ENCODE data around the gene LETM1.

GRCh38 chr4:1812720-1813119, 43.2 kb downstream of the LETM1 start:
- TF ChIP-seq EGR1 (IDR thresholded peaks at IDR 0.05; ENCODE audit: low read depth in 2 of 2) (no peak), REST (IDR thresholded peaks at IDR 0.05) (no peak), CTCF (IDR thresholded peaks at IDR 0.05; ENCODE audit: low read depth, low read length, missing input control) (no peak)

All from liver (tissue), 3 donors.